Heart left ventricle (tissue), 16 donors: ENCODE measurements around the gene EGFL6. TPM values are rescaled to one million over a fixed set of nuclear protein-coding genes. Genes with fewer than 3 reads are reported as not detected.
A peak's percentile ranks its signal among the peaks of the same experiment; 100 is the strongest.

Experiments used
- ATAC-seq, 4 donors: fragments of 200-7000 bp; cut with Tn5 transposase; one replicate each; pipeline ENCODE4 v1.9.1; 2020 to 2022; ENCODE audit warnings: moderate library complexity in 4 of 4, mild to moderate bottlenecking in 3 of 4, moderate number of reproducible peaks in 1 of 4
- DNase-seq, 5 donors: peaks; one replicate each; pipeline ENCODE4 v3.0.0-alpha.2; 2020
- H3K27ac ChIP-seq, 12 donors: fragments of 200-600 bp; sonication (generic) in 4 of 12; one replicate each; pipeline versions ENCODE4 v1.5.0 to v1.8.0; 2016 to 2022; ENCODE audit warnings: mild to moderate bottlenecking in 2 of 12
- H3K27me3 ChIP-seq, 9 donors: fragments of 200-600 bp; sonication (generic) in 2 of 9; one replicate each; pipeline versions ENCODE4 v1.5.1 to v1.8.0; 2016 to 2022; ENCODE audit warnings: mild to moderate bottlenecking in 3 of 9
- H3K36me3 ChIP-seq, 9 donors: fragments of 200-600 bp; sonication (generic) in 2 of 9; one replicate each; pipeline versions ENCODE4 v1.5.0 to v1.8.0; 2018 to 2022; ENCODE audit warnings: mild to moderate bottlenecking in 2 of 9
- H3K4me1 ChIP-seq, 12 donors: fragments of 200-600 bp; sonication (generic) in 4 of 12; one replicate each; pipeline versions ENCODE4 v1.5.0 to v1.8.0; 2016 to 2022; ENCODE audit warnings: mild to moderate bottlenecking in 3 of 12
- H3K4me3 ChIP-seq, 12 donors: fragments of 200-600 bp; sonication (generic) in 4 of 12; one replicate each; pipeline versions ENCODE4 v1.5.0 to v1.8.0; 2017 to 2022; ENCODE audit warnings: mild to moderate bottlenecking in 9 of 12, moderate library complexity in 4 of 12
- H3K9me3 ChIP-seq, 12 donors: fragments of 200-600 bp; sonication (generic) in 4 of 12; one replicate each; pipeline versions ENCODE4 v1.5.0 to v1.8.0; 2016 to 2022; ENCODE audit warnings: mild to moderate bottlenecking in 1 of 12
- CTCF ChIP-seq, 12 donors: fragments of 200-600 bp; sonication (generic) in 4 of 12; IDR thresholded peaks; one replicate each; pipeline versions ENCODE4 v1.5.0 to v1.8.0; 2018 to 2022; ENCODE audit warnings: antibody characterized with exemption in 12 of 12, mild to moderate bottlenecking in 5 of 12
- POLR2A ChIP-seq, 2 donors: fragments of 450-650 bp; IDR thresholded peaks; one replicate each; pipeline ENCODE4 v1.6.1; 2017; ENCODE audit warnings: antibody characterized with exemption in 2 of 2, mild to moderate bottlenecking in 2 of 2, moderate library complexity in 2 of 2
- WGBS, 4 donors: extraction: QIAGEN DNeasy Blood & Tissue Kit in 2 of 4; methylation state at CpG; one replicate each; pipeline versions ENCODE4 v1.1.5 to v1.1.7; 2013 to 2018; 5-methylcytosine and 5-hydroxymethylcytosine counted together
- intact Hi-C, 10 donors: fragments of 100-400 bp; cut with DNase I; formaldehyde crosslinking; loops; one replicate each; pipeline versions ENCODE4 v1.11.1 to v1.14.2; 2022
- long read RNA-seq, 3 donors: library from polyadenylated mRNA; unstranded; transcript quantifications; one replicate each; pipeline ENCODE4 v2.0.0, GENCODE V29; 2020 to 2021
- polyA plus RNA-seq, 2 donors: library from polyadenylated mRNA; stranded (reverse); fragments of 200-250 nt; gene quantifications; one replicate each; pipeline ENCODE4 v1.2.3, GENCODE V29; 2013
- total RNA-seq, 9 donors: library from RNA; depleted of rRNA in 2 of 9; stranded (reverse); fragments of >200 nt in 2 of 9; fragmentation: NEBNext Ultra II Directional in 3 of 9; extraction: Animal tissue kit (Norgen Biotek cat#: 25700) in 3 of 9; gene quantifications; one replicate each; pipeline versions ENCODE4 v1.1.0 to v1.2.4, GENCODE V29; 2016 to 2023
- donor health status: ischemic (EF 13 %, LVEDD 7.1; RV severe dilation, severe dysfunction).
- donor health status: healthy with polysubstance abuse.
- donor health status: DM: no; HTN: yes; CAD: no.
- donor health status: DM: no; HTN: no; CAD: no.
- donor health status: ischemic (EF 25% LVEDD 6.9; RV normal size, moderate dysfunction).
- donor health status: ischemic (EF 25% LVEDD 5.7; RV mildly dilated, moderate dysfunction).
- donor health status: healthy.
- donor health status: DM: yes; HTN: yes; CAD: no.
- donor health status: ischemic (EF 35%, LVEDD 5.7; RV mildly dilated, moderate dysfunction).
- donor health status: nonischemic (EF 11% LVEDD 7.7; RV severe dilation, severe dysfunction).
- donor health status: DM: yes; HTN: yes; CAD: no.
- donor health status: PGD.
- donor health status: ischemic (EF 29% LVEDD 5.4; RV normal size, mild dysfunction).
- donor health status: nonischemic (EF 23%, LVEDD 6.1; RV moderate dilation, normal function).

The EGFL6 gene
- total RNA-seq (1 to 10 TPM in 1 of 9 donors, not detected in 8; 2.4 TPM), polyA plus RNA-seq (not detected)
- long read RNA-seq, donor 1 = 0 reads
- long read RNA-seq, donor 2 = 0 reads
- long read RNA-seq, donor 3 = 0 reads

- Histone ChIP-seq H3K27ac (no peak within 1 kb of the TSS), H3K9me3 (no peaks in the 10 kb centered on the region), H3K36me3 (no peaks in the 10 kb centered on the region), H3K4me3 (peak within 1 kb of the TSS in 5 of 12 donors; percentile 2 to 22 (median 18)), H3K27me3 (peaks cover 0 to 85% (median 6%) of the 10 kb centered on the region in 9 donors), H3K4me1 (peaks cover 0 to 8% (median 0%) of the 10 kb centered on the region in 12 donors)
- ATAC-seq = no peak
- WGBS, 4 donors = 3 to 28% (median 11%) methylated on average over 22 to 56 of the region's 57 CpGs
- intact Hi-C loops = no loop called here
- TF ChIP-seq POLR2A (IDR thresholded peaks at IDR 0.05) (no peak), CTCF (IDR thresholded peaks at IDR 0.05) (no peak)
- DNase-seq = peak in 1 of 5 donors; percentile 10
Observed at GRCh38 chrX:13569479-13570260, at the start of gene EGFL6. TSS of gene EGFL6 (plus strand) at chrX:13569601. CDS start at chrX:13569862, 261 bp downstream.

- no peak for DNase-seq
- no peak for ATAC-seq
- H3K36me3 ChIP-seq = no peaks in the 10 kb centered on the region
- no peak overlapping the region for H3K4me3 ChIP-seq
- no peaks in the 10 kb centered on the region for H3K4me1 ChIP-seq
- peaks cover 0 to 32% (median 0%) of the 10 kb centered on the region in 9 donors for H3K27me3 ChIP-seq
- no peaks in the 10 kb centered on the region for H3K9me3 ChIP-seq
- 60 to 86% (median 68%) methylated on average over 2 of the region's 2 CpGs for WGBS, 4 donors
- TF ChIP-seq CTCF (IDR thresholded peaks at IDR 0.05) (no peak), POLR2A (IDR thresholded peaks at IDR 0.05) (no peak)
- intact Hi-C loops = no loop called here
- H3K27ac ChIP-seq = no peak overlapping the region
Observed at GRCh38 chrX:13520351-13520750, 49.0 kb upstream of the EGFL6 start.

- H3K27me3 ChIP-seq = peaks cover 0 to 31% (median 0%) of the 10 kb centered on the region in 9 donors
- WGBS, 4 donors = 38 to 78% (median 63%) methylated on average over 2 of the region's 2 CpGs
- TF ChIP-seq POLR2A (IDR thresholded peaks at IDR 0.05) (no peak), CTCF (IDR thresholded peaks at IDR 0.05) (no peak)
- no peaks in the 10 kb centered on the region for H3K9me3 ChIP-seq
- intact Hi-C loops = no loop called here
- no peaks in the 10 kb centered on the region for H3K36me3 ChIP-seq
- H3K4me1 ChIP-seq = no peaks in the 10 kb centered on the region
- DNase-seq (no peak), ATAC-seq (no peak)
- no peak overlapping the region for H3K4me3 ChIP-seq
- H3K27ac ChIP-seq = no peak overlapping the region
Observed at GRCh38 chrX:13520936-13521335, 48.5 kb upstream of the EGFL6 start.

GRCh38 chrX:13522811-13523210 lies 46.6 kb upstream of the EGFL6 start:
- Histone ChIP-seq H3K27me3 (peaks cover 0 to 25% (median 0%) of the 10 kb centered on the region in 9 donors), H3K27ac (no peak overlapping the region), H3K36me3 (no peaks in the 10 kb centered on the region), H3K4me3 (no peak overlapping the region), H3K9me3 (no peaks in the 10 kb centered on the region), H3K4me1 (no peaks in the 10 kb centered on the region)
- 37 to 44% (median 42%) methylated on average over 1 of the region's 1 CpG for WGBS, 4 donors
- TF ChIP-seq CTCF (IDR thresholded peaks at IDR 0.05) = no peak
- no peak for TF ChIP-seq POLR2A (IDR thresholded peaks at IDR 0.05)
- no peak for ATAC-seq
- intact Hi-C loops = no loop called here
- no peak for DNase-seq
